ENCODE results near the gene ZYX.

GRCh38 chr7:143361552-143362130 lies 19.5 kb upstream of the ZYX start:
- TF ChIP-seq, protein P1, sequence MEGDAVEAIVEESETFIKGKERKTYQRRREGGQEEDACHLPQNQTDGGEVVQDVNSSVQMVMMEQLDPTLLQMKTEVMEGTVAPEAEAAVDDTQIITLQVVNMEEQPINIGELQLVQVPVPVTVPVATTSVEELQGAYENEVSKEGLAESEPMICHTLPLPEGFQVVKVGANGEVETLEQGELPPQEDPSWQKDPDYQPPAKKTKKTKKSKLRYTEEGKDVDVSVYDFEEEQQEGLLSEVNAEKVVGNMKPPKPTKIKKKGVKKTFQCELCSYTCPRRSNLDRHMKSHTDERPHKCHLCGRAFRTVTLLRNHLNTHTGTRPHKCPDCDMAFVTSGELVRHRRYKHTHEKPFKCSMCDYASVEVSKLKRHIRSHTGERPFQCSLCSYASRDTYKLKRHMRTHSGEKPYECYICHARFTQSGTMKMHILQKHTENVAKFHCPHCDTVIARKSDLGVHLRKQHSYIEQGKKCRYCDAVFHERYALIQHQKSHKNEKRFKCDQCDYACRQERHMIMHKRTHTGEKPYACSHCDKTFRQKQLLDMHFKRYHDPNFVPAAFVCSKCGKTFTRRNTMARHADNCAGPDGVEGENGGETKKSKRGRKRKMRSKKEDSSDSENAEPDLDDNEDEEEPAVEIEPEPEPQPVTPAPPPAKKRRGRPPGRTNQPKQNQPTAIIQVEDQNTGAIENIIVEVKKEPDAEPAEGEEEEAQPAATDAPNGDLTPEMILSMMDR (IDR thresholded peaks at IDR 0.05): no peak
- TF ChIP-seq POLR2A (IDR thresholded peaks at IDR 0.05): no peak

All from tibial nerve (tissue), 3 donors.